GM21360 (cell line): ENCODE results near the gene MT2A.
"Not testable (repeated sequence)": the region's sequence is repeated elsewhere in the genome, so short reads cannot be mapped to it uniquely, and the experiment has no call there.

Experiments
- ATAC-seq: cut with Tn5 transposase; IDR thresholded peaks from one replicate; pipeline ENCODE4 v1.9.1; 2021; ENCODE audit warnings: mild to moderate bottlenecking, moderate library complexity; ENCODE audit not compliant: unreplicated experiment

MT2A gene

DNA sequence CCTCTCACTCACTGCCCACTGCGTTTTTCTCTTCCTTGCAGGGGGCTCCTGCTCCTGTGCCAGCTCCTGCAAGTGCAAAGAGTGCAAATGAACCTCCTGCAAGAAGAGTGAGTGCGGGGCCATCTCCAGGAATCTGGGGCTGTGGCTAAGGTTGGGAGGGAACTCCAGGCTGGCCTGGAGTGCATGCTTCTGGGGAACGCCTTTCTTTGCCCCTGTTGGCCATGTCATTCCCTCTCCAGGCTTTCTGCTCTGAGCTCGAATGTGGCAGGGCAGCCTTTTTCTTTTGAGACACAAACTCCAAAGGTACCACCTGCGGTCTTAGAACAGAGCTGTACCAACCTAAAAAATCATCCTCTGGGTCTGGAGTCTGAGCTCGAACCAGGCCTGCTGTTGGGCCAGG lies 9.8 kb downstream of the MT2A start:
- ATAC-seq, result no peak

DNA sequence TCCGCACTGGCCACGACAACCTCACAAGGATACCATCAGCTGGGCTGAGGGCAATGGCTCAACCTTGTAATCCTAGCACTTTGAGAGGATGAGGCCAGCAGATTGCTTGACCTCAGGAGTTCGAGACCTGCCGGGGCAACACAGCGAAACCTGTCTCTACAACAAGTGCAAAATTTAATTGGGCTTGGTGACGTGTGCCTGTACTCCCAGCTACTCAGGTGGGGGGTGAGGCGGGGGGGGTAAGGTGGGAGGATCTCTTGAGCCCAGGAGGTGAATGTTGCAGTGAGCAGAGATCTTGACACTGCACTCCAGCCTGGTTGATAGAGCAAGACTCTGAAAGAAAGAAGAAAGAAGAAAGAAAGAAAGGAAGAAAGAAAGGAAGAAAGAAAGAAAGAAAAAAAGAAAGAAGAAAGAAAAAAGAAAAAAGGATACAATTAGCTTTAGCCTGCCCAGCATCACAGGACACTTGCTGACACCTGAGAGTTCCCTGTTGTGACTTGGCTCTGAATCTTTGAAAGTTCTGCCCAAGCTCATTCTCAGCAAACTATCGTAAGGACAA lies 12.0 kb downstream of the MT2A start:
- ATAC-seq, result no peak

DNA sequence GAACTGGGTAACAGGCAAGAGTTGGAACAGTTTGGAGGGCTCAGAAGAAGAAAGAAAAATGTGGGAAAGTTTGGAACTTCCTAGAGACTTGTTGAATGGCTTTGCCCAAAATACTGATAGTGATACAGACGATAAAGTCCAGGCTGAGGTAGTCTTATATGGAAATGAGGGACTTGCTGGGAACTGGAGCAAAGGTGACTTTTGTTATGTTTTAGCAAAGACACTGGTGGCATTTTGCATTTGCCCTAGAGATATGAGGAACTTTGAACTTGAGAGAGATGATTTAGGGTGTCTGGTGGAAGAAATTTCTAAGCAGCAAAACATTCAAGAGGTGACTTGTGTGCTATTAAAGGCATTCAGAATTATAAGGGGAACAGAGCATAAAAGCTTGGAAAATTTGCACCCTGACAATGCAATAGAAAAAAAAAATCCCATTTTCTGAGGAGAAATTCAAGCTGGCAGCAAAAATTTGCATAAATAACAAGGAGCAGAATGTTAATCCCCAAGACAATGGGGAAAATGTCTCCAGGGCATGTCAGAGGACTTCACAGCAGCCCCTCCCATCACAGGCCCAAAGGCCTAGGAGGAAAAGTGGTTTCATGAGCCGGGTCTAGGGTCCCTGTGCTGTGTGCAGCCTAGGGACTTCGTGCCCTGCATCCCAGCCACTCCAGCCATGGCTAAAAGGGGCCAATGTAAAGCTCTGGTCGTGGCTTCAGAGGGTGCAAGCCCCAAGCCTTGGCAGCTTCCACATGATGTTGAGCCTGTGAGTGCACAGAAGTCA lies 13.5 kb downstream of the MT2A start:
- ATAC-seq, result not testable (repeated sequence)

GRCh38 chr16:56623184-56623583 lies 14.8 kb downstream of the MT2A start:
- not testable (repeated sequence) for ATAC-seq

DNA sequence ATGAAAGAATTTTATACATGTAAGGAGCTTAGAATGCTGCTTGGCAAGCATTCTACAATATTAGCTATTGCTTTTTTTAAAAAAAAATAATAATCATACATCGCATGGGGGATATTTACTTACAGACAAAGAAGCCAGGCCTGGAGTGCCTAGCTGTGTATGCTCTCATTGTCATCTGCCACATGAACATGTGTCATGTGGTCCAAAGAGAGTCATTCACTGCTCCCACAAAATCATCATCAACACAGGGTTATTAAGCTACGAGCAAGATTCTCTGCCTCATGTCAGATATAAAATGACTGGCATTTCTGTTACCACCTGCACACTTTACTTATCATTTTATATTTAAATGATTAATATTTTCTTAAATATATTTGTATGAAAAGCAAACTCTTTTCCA lies 15.3 kb downstream of the MT2A start:
- ATAC-seq, result no peak

- no peak for ATAC-seq
Measured at GRCh38 chr16:56625140-56625942, 17.0 kb downstream of the MT2A start, which contains the start of gene MT1E. MT1E (plus strand) TSS chr16:56625781; CDS start chr16:56625852, 71 bp downstream.

DNA sequence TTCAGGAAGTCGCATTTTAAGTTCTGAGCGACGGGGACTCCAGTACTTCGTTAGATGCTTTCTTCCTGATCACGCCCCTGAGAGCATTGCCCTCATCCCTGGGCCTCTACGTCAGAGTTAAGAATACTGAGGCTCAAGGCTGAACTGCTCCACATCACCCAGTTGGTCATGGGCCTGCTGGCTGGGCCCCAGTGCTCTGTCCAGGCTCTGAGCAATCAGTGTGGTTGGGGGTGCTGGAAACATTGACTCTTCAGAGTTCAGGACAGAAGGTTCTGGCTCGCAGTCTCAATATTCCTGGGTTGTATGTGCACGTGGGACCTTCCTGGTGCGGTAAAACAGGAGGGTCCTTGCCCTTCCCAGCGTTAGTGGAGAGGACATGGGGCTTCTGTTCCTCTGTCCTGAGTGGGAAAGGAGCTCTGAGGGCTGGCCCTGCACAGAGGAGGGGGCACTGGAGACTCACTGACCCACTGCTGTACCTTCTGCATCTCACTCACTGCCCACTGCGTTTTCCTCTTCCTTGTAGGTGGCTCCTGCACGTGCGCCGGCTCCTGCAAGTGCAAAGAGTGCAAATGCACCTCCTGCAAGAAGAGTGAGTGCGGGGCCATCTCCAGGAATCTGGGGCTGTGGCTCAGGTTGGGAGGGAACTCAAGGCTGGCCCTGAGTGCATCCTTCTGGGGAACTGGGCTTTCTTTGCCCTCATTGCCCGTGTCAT lies 17.7 kb downstream of the MT2A start:
- no peak for ATAC-seq

DNA sequence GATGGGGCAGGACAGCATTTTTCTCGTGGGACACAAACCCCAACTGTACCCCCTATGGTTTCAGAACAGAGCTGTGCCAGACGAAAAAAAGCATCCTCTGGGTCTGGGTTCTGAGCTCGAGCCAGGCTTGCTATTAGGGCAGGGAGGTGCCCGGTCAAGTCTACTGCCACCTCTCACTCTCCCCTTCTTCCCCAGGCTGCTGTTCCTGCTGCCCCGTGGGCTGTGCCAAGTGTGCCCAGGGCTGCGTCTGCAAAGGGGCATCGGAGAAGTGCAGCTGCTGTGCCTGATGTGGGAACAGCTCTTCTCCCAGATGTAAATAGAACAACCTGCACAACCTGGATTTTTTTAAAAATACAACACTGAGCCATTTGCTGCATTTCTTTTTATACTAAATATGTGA lies 18.3 kb downstream of the MT2A start:
- ATAC-seq, result no peak

- ATAC-seq, result no peak
Measured at GRCh38 chr16:56628486-56629350, 20.3 kb downstream of the MT2A start.

DNA sequence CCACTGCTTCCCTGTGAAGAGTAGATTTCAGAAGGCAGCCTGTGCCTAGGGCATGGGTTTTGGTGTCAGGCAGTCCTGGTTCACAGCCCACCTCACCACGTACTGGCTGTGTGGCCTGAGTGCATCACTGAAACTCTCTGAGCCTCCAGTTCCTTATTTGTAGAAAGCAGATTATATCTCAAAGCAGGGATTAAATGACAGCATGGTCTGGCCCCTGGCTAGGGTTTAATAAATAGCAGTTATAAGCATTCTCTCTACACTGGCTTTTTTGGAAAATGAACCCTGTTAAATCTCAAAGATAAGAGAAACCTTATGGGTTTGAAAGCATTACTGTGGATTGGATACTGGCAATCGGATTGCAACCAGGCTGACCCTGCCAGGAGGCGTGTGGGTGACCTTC lies 21.1 kb downstream of the MT2A start:
- no peak for ATAC-seq

DNA sequence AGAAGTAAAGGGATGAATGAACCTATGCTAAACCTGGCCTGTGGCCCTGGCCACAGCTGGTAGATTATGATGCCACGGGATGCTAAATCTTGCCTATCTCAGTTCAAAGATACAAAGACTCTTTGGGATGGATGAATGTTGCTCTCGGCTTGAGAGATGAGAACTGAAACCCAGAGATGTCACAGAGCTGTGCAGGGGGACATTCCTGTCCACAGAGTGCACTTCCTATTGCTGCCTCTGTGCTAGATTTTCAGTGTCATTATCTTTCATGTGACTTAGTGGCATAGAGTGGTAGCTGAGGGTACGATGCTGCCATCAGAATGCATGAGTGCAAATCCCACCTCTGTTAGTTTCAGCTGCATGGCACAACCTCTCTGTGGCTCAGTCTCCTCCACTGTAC lies 21.8 kb downstream of the MT2A start:
- peak; percentile 79 for ATAC-seq

GRCh38 chr16:56631197-56631596 lies 22.8 kb downstream of the MT2A start:
- no peak for ATAC-seq

- no peak for ATAC-seq
Measured at GRCh38 chr16:56631832-56632155, 23.4 kb downstream of the MT2A start.

DNA sequence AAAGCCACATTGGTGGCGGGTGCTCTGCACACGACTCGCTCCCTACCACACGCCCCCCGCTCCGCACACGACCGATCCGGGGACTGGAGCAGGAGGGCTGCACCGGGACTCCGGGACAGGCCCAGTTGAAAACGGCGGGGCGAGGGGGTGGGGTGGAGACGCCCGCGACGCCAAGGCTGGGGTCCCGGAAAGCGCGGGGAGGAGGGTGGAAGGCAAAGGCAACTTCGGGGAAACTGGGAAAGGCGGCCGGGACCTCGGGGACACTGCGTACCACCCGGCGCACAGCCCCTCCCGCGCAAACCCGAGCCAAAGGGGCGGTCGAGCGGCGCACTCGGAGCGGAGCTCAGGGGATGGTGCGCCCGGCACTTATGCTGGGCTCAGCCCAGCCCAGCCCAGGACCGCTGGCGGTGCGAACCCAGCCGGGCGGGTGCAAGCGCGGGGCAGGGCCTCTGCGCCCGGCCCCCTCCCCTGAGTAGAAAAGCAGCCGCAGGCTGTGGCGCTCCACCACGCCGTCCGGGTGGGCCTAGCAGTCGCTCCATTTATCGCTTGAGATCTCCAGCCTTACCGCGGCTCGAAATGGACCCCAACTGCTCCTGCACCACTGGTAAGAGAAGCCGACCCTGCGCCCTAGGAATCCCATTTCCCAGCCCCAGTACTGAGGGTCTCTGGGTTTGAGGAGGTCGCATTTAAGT lies 23.9 kb downstream of the MT2A start, which contains the start of gene MT1M:
Gene MT1M (plus strand): TSS at position 504 of the 692 bp plus-strand sequence. CDS start 73 bp downstream, at position 577.
- ATAC-seq, result no peak

DNA sequence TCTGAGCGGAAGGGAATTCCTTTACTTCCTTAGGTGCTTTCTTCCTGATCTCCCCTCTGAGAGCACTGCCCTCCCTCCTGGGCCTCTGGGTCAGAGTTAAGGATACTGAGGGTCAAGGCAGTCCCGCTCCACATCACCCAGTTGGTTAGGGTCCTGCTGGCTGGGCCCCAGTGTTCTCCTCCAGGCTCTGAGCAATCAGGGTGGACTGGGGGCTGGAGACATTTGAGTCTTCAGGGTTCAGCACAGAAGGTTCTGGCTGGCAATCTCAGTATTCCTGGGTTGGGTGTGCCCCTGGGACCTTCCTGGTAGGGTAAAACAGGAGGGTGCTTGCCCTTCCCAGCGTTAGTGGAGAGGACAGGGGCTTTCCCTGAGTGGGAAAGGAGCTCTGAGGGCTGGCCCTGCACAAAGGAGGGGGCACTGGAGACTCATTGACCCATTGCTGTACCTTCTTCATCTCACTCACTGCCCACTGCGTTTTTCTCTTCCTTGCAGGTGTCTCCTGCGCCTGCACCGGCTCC lies 24.5 kb downstream of the MT2A start:
- ATAC-seq, result no peak

DNA sequence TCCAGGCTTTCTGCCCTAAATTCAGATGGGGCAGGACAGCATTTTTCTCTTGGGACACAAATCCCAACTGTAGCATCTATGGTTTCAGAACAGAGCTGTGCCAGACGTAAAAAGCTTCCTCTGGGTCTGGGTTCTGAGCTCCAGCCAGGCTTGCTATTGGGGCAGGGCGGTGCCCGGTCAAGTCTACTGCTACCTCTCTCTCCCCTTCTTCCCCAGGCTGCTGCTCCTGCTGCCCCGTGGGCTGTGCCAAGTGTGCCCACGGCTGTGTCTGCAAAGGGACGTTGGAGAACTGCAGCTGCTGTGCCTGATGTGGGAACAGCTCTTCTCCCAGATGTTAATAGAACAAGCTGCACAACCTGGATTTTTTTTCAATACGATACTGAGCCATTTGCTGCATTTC lies 25.2 kb downstream of the MT2A start:
- no peak for ATAC-seq

DNA sequence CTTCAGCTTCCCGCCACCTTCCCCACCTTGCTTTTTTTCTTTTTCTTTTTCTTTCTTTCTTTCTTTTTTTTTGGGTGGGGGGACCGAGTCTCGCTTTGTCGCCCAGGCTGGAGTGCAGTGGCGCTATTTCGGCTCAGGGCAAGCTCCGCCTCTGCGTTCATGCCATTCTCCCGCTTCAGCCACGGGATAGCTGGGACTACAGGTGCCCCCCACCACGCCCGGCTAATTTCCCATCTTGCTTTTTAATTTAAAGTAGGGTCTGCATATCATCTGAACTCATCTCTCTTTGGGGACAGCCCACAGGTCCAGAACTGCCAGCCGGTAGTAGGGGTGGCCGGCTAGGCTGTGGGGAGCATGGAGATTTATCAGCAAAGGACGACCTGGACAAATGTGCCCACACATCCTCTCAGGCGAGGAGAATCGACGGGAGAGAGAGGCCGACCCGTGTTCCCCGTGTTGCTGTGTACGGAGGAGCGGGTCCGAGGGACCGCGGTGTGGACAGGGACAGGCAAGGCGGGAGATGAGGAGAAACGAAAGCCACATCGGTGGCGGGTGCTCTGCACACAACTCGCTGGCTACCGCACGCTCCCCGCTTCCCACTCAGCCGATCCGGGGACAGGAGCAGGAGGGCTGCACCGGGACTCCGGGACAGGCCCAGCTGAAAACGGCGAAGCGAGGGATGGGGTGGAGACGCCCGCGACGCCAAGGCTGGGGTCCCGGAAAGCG lies 26.5 kb downstream of the MT2A start:
- no peak for ATAC-seq

- no peak for ATAC-seq
Measured at GRCh38 chr16:56635441-56635967, 27.1 kb downstream of the MT2A start.
